Cerebellar nuclear complex (tissue), 1 donor: ENCODE measurements around the gene NET1.

Experiments used
- DNase-seq, 2 experiments: peaks; one replicate each; lab custom pipeline; 2025; lab: John Stamatoyannopoulos, UW

The NET1 gene

DNA sequence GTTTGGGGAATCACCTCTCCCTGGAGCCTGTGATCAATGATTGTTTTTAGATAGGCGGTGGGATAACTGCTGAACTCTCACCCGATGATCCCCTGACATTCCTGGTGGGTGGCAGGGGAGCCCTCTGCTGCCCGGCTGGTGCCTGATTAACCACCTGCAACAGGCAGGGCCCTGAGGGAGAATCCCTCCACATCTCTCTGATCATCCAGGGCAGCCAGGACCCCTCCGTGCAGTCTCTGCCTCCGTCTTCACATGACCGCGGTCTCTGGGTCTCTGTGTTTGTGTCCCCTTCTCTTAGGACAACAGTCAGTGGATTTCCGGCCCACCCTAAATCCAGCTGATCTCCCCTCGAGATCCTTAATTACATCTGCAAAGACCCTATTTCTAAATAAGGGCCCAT, 69.7 kb downstream of the NET1 start:
- DNase-seq, result no peak

DNA sequence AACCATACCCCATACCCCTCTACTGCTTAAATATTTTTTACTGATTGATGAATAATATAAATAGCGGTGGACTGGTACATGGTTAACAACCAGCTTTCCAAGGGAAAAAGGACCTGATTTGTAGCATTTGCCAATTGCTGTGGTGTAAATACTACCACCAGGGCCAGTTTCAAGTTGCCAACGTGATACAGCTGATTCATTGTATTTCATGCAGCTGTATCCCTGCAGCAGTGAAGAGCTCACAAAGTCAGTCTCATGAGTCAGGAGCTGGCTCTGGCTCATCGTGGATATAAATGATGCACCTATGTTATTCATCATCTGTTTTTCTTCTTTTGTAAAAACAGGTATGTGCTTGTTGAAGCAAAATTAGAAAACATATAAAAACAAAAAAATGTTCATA, 71.8 kb downstream of the NET1 start:
- no peak for DNase-seq

DNA sequence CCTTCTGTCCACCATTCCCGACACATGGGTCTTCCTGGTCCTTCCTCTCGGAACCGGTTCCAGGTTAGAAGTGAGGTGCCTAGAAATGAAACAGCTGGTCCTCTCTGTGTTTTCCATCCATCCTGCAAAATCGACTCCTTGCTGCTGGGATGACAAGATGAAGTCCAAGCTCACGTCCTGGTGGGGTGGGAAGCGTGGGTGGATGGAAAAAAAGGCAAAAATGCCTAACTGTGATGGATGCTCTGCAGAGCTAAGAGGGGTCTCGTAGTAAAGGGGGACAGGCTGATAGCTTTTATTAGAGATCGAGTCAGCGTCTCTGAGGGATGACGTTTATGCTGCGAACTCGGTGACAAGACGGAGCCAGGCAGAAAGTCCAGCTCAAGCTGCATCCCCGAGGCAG, 72.9 kb downstream of the NET1 start:
- DNase-seq, result no peak

DNA sequence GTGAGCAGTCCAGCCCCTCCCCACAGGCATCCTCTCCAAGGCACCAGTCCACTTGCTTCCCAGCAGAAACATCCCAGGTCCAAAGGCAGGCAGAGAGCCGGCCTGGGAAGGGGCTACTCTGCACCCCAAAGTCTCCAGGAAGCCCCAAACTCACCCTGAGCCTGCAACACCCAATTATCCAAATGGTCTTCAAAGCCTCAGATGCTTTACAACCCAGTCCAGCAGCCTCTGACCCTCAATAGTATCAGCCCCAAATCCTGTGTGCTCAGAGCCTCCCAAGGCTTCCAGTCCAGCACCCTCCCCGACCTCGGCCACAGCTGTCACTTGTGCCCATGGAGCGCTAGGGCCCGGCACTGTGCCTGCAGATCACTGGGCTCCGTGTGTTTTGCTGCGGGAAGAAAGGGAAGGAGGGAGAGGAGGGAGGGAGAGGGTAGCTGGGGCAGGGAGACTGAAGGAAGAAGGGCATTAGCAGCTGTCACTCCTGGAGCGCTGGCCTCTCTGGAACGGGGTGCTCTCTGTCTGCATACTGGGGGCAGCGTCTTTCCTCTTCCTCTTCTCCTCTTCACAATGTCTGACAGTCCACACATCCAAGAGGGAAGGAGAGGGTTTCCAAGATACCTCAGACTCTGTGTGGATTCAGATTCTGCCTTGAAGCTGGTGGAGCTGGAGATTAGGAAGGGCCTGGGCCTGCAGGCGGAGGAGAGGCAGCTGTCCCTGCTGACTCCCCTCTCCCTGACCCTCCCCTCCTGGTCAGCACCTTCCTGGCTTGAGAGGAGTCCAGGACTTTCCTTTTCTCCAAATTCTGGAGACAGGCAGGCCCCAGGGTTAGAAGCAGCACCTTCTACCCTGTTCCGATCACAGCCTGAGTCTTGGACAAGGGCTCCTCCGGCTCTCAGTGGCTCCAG, 73.8 kb downstream of the NET1 start:
- no peak for DNase-seq

DNA sequence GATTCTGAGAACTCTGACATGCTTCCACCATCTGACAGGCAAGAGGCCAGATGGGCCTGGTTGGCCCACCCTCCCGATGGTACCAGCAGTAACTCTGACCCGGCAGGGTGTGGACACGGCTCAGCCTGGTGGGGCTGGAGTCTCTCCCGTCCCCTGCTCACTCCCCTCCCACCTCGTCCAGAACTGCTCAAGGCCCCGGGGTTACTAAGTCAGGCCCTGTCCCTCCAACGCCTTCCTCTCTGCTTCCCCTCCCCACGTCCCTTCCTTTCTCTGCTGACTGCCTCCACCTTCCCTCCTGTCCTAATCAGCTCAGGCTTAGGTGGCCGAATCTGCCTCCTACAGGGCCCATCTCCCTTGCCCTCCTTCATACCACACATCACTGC, 74.5 kb downstream of the NET1 start:
- no peak for DNase-seq

DNA sequence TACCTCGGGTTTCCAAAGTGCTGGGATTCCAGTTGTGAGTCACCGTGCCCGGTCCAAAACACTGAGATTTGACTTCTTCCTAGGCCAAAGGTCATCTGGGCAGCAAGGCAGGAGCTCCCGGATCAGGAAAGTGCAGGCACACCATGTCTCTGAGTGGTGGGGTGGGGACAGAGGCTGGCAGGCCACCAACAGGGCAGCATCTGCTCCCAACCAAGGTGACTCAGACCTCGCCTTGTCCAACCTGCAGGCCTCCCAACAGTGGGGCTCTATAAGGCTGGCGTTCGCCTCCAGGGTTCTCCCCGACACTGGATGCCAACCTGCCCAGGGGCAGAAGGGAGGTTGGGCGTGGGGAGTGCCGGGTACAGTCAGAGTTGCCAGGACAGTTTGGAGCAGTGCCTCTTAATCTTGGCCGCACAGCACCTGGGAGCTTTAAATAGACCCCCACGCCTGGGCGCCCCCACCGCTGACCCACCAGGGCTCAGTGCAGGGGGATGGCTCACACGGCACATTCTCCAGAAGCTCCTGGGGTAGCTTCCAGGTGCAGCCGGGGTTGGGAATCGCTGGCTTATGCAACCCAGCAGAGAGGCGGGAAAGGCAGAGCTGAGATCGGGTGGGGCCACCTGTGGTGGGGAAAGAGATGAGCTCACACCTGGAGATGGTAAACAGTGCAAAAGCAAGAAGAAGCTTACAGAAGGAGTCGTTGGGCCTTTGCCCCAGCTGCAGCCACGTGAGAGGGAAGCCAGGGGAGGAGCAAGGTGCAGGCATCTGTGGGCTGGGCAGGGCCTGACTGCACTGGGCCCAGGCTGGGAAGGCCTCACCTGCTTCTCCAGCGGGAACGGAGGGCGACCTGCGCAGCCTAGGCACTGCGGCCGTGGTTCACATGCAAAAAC, 76.2 kb downstream of the NET1 start:
- DNase-seq, result no peak

DNA sequence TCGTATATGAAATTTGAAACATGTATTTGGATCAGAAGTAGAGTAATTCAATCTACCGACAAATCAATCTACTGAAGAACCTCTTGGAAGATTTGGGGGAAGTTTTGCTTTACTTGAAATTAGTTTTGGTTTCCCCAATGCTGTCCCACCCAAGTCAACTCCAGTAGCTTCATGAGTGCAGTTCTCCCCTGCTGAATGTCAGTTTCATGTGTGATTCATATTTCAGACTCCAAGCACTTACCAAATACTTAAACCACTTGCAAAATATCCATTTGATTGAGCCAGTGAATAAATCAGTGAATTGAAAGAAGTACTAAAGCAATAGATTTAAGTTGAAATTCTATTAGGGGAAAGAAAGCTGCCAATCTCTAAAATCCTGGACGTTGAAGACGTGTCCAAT, 77.7 kb downstream of the NET1 start:
- DNase-seq, result no peak

DNA sequence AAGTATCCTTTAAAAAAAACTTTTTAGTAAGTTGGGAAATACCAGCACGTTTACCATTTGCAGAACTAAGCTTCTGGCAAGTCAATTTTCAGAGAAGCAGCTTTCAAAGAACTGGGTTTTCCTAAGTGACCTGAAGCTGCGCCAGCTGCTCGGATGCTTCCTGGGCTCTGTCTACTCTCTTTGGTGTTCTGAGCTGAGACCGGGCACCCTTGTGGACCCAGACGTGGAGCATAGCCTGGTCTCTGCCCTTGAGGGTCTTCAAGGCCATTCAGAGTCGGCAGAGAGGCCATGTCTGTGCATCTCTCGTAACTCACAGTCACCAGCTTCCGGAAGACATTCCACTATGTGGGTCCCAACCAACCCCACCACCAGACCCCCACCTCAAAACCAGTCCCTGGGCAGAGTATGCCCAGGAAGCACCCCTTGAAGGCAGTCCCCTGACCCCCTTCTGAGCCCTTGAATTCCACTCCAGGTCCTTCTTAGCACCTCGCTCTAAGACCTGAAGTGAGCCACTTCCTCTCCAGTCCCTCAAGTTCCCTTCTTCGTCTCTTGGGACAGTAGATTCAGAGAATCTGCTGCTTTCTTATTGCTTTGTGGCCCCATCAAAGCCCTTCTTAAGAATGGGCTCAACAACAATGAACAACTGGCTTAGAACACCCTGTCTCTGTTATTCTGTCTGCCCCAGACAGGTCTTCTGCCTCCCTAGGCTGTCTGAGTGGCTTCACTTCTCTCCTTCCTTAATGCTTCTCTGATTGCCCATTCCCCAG, 78.5 kb downstream of the NET1 start:
- no peak for DNase-seq

DNA sequence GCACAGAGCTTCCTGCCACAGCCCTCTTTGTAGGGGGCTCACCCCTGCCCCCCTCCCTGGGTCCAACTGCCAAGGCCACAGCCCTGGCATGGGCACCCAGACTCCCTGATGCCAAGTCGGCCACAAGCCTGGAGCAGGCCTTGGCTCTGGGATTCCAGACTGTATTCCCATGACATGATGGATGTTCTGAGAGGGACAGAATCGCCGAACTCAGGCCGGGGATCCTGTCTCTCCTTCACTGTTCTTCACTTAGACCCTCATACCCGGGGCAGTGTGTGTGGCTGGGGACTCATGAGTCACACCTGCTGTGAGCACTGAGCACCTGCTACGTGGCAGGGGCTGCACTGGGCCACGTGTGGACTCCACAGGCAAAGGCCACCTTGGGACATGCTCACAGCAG, 79.1 kb downstream of the NET1 start:
- DNase-seq, result no peak

DNA sequence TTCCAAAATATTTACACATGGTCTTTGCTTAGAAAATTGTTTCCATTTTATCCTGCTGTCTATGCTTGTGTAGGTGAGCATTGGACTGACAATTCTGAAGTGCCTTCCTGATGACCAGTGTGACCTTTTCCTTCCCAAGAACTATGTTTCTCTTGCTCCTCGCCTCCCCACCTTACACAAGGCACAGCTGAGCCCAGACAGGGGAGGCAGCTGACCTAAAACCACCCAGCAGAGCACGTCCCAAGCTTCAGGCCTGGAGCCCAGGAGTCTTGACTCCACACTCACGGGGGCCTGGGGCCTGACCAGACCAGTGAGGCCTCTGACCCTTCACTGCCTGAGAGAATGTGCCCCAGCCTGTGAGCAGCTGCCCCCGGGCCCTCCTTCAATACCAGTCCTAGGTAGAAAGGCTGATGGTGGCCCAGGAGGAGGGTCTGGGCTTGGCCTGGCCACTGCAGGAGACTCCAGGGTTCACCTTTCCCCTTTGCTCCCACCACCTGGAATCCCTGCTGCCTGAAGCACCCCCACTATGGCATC, 80.0 kb downstream of the NET1 start:
- no peak for DNase-seq

DNA sequence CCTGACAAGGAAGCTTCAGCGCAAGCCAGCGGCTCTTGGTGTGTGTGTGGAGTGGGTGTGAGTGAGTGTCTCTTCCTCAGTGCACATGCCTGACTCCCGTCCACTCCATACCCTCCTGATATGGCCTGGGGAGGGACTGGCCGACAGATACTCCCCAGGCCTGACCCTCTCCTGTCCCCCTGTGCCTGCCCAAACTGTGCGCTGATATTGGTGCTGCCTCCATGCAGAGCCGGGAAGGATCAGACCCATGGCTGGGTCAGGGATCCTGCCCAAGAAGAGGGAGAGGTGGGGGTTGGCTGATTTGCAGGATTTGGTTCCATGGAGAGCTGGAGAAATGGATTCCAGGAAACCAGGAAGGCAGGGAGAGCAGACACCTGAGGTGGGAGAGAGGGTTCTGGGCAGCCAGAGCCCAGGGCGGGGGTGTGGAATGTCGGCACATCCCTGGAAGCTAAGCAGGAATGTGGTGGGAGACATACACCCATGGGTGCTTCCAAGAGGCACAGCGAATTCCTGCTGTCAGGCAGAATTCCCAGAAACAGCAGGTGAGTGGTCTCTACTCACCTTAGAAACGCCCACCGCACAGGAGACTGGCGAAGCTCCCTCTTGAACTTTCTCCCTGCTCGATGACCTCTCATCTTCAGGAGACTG, 80.7 kb downstream of the NET1 start:
- DNase-seq, result no peak

DNA sequence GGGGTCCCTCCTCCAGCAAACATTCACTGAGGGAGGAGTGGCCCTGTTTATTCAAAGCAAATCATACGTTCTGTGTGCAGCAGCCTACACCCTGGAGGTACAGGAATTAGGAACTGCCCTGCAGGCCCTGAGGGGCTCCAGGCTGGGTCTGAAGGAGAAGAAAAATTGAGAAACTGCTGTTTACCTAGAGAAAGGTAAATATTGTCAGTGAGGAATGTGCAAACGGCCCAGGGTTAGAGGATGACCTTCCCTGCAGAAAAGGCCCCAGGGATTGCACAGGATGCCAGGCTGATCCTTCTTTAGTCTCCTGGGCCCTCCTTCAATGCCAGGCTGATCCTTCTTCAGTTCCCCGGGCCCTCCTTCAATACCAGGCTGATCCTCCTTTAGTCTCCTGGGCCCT, 81.3 kb downstream of the NET1 start:
- DNase-seq, result no peak

DNA sequence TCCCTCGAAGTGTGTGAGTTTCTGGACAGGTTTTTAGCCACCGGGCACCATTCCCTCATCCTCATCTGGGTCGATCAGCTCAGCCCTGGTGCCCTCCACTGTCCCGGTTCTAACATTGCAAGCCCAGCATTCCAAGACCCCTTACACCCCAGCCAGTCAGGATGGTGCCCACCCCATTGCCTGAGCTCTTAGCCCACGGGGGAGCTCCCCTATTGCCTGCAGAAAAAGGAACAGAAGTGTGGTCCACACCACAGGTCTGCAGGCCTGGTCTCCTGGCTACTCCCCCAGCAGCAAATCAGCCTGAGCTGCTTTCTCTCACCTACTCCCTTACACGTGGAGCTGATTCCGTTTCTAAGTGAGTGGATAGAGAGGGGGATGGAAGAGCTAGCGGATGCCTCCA, 82.3 kb downstream of the NET1 start:
- no peak for DNase-seq

DNA sequence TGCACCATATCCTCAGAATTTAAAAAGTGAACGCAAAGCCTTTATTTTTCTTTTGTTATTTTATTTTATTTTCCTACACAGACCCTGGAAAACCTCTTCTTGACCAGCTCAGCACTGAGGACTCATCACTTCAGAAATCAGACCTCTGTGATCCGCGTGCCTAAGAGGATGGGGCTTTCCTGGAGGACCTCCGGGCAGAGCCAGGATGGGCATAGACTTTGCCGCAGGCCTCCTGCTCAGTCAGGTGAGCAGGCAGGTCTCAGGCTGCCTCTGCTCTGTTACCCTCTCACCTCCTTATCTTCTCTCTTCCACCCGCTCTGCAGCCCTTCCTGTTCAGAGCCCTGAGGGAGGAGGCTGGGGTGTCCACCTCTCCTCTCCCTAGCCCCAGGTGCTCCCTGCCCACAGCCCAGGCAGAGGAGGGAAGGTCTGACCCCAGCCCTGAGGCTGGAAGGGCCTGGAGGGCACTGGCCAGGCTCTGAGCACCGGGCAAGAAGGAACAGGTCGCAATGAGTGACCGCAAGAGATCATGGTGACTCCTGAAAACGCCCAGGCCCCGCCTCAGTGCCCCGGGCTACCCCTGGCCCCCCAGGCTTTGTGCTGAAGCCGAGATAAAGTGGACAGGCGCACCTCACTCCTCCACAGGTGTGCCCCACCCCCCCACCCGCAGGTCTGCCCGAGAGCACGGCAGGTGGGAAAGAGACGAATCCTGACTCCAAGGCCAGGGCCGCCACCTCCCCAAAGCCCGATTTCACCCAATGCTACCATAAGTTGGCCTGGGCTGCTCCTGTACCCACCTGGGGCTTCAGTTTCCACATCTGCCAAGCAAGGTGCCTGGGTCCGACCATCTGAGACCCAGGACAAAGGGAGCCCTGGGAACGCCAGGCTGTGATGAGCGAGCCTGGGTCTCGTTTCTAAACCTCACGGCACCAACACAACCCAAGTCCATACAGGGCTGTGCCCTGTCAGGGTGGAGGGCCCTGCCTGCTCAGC, 84.2 kb downstream of the NET1 start:
- DNase-seq, result no peak

DNA sequence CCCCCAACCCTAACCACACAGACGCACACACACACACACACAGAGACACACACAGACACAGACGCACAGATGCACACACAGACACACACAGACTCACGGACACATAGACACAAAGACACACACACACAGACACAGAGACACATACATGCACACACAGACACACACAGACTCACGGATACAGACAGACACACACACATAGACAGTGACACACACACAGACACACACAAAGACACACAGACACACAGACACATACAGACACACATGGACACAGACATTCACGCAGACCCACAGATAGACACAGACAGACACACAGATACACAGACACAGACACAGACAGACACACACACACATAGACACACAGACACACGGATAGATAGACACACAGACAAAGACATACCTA, 84.9 kb downstream of the NET1 start:
- DNase-seq, result no peak

DNA sequence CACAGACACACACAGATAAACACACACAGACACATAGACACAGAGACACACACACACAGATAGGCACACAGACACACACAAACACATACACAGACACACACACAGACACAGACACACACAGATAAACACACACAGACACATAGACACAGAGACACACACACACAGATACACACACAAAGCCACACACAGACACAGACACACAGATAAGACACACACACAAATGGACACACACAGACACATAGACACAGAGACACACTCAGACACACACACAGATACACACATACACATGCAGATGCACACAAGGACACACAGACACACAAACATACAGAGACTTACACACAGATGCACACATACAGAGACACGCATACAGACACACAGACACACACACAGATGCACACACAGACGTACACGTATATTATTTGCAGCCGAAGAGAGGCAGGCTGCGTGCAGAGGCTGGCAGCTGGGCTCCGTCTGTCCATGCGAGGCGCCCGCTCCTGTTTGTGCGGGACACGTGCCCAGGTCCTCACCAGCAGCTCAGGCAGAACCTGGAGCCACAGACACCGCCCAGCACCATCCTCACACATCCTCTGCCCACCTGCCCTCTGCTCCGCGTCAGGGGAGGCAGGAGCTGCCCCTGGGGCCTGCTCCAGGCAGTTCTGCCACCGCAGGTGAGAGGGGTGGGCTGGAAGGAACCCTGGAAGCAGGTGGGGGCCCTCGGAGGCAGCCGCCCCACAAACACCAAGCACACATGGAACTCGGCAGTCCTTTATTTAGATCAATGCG, 85.8 kb downstream of the NET1 start:
- DNase-seq, result no peak

DNA sequence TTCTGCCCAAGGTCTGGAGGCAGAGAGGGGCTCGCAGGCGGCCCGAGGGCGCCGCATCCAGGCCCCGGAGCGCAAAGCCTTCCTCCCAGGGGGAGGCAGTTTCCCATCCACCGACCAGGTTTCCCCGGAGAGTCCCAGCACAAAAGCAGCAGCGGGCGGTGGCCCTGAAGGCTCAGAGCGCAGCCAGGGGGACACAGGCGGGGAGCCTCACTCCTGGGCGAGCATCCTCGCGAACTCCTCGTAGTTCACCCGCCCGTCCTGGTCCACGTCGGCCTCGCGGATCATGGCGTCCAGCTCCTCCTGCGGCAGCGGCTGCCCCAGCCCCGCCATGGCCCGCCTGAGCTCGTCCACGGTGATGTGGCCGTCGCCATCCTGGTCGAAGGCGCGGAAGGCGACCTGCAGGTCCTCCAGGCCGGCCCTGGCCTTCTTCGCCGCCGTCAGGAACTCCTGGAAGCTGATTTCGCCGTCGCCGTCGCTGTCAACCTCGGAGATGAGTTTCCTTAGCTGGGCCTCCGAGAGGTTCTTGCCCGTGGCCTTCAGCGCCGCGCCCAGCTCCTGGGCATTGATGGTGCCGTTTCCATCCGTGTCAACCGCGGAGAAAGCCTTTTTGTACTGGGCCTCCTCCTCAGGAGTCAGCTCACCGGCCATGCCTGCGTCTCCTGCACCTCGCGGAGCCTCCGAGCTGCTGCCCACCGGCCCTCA, 86.6 kb downstream of the NET1 start:
- no peak for DNase-seq

DNA sequence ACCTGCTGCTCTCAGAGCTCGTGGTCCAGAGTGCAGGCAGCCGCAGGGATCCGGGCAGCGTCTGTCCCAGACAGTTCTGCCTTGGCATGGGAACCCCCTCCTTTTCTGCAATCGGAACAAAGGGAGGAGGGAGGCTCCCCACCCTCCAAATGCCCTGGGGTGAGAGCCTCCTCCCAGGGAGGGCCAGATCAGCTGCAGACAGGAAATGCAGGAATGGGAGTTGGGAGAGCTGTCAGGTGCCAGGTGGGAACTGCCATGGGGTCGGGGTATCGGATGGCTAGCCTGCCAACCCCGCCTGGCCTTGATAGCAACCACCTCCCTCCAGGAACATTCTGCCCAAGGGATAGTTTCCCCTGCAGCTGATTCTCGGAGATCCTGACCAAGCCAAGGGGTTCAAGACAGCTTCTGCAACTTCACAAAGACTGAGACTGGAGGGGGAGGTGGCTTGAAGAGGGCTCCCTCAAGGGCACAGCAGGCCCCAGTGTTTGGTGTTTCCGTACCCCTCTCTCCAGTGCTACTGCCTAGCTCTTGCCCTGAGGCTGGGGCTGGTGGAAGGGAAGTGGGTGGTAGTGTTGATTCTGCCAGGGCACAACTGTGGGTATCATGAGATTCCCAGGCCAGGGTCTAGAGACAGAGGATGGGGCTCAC, 87.3 kb downstream of the NET1 start, which contains the start of gene CALML5:
TSS of gene CALML5 (minus strand) at position 78 of the 648 bp plus-strand sequence. CDS start 132 bp downstream, outside the sequence.
- no peak for DNase-seq
